Gastrocnemius medialis (tissue), 4 donors: ENCODE results near the gene E2F1. TPM values are rescaled to one million over a fixed set of nuclear protein-coding genes. Genes with fewer than 3 reads are reported as not detected.

Experiments
- ATAC-seq, 2 donors: fragments of 150-250 bp; one replicate each; pipeline ENCODE4 v1.9.1; 2016
- DNase-seq, 2 donors: peaks; one replicate each; pipeline ENCODE4 v3.0.0-alpha.2; 2019
- H3K27ac ChIP-seq, 4 donors: fragments of 200-600 bp; sonication (generic); 1 replicate in 1 of 4; 2 replicates in 3 of 4; pipeline ENCODE4 v1.5.1; 2016 to 2018; ENCODE audit warnings: mild to moderate bottlenecking in 2 of 4, moderate library complexity in 1 of 4
- H3K27me3 ChIP-seq, 3 donors: fragments of 200-600 bp; sonication (generic) in 2 of 3; 1 replicate in 1 of 3; 2 replicates in 2 of 3; pipeline versions ENCODE4 v1.5.1 to v1.6.0; 2016 to 2019; ENCODE audit warnings: mild to moderate bottlenecking in 1 of 3, moderate library complexity in 1 of 3
- H3K36me3 ChIP-seq, 2 donors: fragments of 200-600 bp; sonication (generic) in 1 of 2; one replicate each; pipeline ENCODE4 v1.5.1; 2017 to 2018
- H3K4me1 ChIP-seq, 2 donors: fragments of 200-600 bp; sonication (generic) in 1 of 2; one replicate each; pipeline ENCODE4 v1.5.1; 2016 to 2017; ENCODE audit warnings: mild to moderate bottlenecking in 2 of 2
- H3K4me3 ChIP-seq, 4 donors: fragments of 200-600 bp; sonication (generic) in 3 of 4; 1 replicate in 1 of 4; 2 replicates in 3 of 4; pipeline ENCODE4 v1.5.1; 2016 to 2019; ENCODE audit warnings: mild to moderate bottlenecking in 2 of 4
- H3K9me3 ChIP-seq, 3 donors: fragments of 200-600 bp; sonication (generic) in 2 of 3; 1 replicate in 1 of 3; 2 replicates in 2 of 3; pipeline ENCODE4 v1.5.1; 2016 to 2019
- CTCF ChIP-seq, 5 experiments: fragments of 450-650 bp in 3 of 5; fragments of 200-600 bp in 2 of 5; sonication (generic) in 2 of 5; IDR thresholded peaks in 4 of 5; conservative IDR thresholded peaks in 1 of 5; 1 replicate in 4 of 5; 2 replicates in 1 of 5; pipeline ENCODE4 v1.5.1; 2016 to 2019; ENCODE audit warnings: antibody characterized with exemption in 5 of 5, mild to moderate bottlenecking in 3 of 5, moderate library complexity in 3 of 5
- POLR2A ChIP-seq, 2 donors: fragments of 450-650 bp; IDR thresholded peaks; one replicate each; pipeline ENCODE4 v1.6.1; 2017; ENCODE audit warnings: antibody characterized with exemption in 2 of 2, mild to moderate bottlenecking in 2 of 2, moderate library complexity in 2 of 2
- in situ Hi-C, 4 donors: fragments of 200-750 bp; cut with MboI; loops; one replicate each; pipeline versions ENCODE4 v1.15.0 to v1.8.0; 2017; ENCODE audit warnings: low sequenced_read_pairs in 4 of 4
- intact Hi-C: fragments of 100-400 bp; cut with DNase I; formaldehyde crosslinking; loops from one replicate; pipeline ENCODE4 v1.15.1; 2023; ENCODE audit warnings: low total_unique reads
- total RNA-seq, 4 donors: library from RNA; depleted of rRNA; stranded (reverse); fragments of >200 nt; gene quantifications; one replicate each; pipeline versions ENCODE4 v1.1.0 to v1.2.3, GENCODE V29; 2016

E2F1 gene
- total RNA-seq, 4 donors from 2014 or later, result 1.00 to 2.0 (median 1.4) TPM; not detected in 1

GRCh38 chr20:33660035-33660684 is 26.0 kb downstream of the E2F1 start:
- Histone ChIP-seq H3K4me1 (peaks cover 7 to 15% of the 10 kb centered on the region in 2 donors), H3K36me3 (peaks cover 0 to 41% of the 10 kb centered on the region in 2 donors), H3K9me3 (no peaks in the 10 kb centered on the region), H3K27ac (no peak overlapping the region), H3K27me3 (no peaks in the 10 kb centered on the region), H3K4me3 (no peak overlapping the region)
- in situ Hi-C loops (loop anchor here in 1 of 4 donors (10.0 kb wide), 1 partner anchor 195 kb away; no protein-coding TSS in a partner anchor), intact Hi-C loops (loop anchor here (10.0 kb wide), 2 partner anchors 175 to 335 kb away; partner anchors contain the start of gene RALY)
- ATAC-seq, result no peak
- no peak for DNase-seq
- TF ChIP-seq POLR2A (IDR thresholded peaks at IDR 0.05) (no peak), CTCF (IDR thresholded peaks at IDR 0.05 in 4 of 5, conservative IDR thresholded peaks at IDR 0.05 in 1 of 5) (no peak)

- intact Hi-C loops, result loop anchor here (10.0 kb wide), 2 partner anchors 175 to 335 kb away; partner anchors contain the start of gene RALY
- peaks cover 7 to 13% of the 10 kb centered on the region in 2 donors for H3K4me1 ChIP-seq
- in situ Hi-C loops, result loop anchor here in 2 of 4 donors (10.0 kb wide), 2 partner anchors 195 to 205 kb away; no protein-coding TSS in a partner anchor
- no peak for ATAC-seq
- no peaks in the 10 kb centered on the region for H3K9me3 ChIP-seq
- H3K27ac ChIP-seq, result no peak overlapping the region
- TF ChIP-seq CTCF (IDR thresholded peaks at IDR 0.05 in 4 of 5, conservative IDR thresholded peaks at IDR 0.05 in 1 of 5) (no peak), POLR2A (IDR thresholded peaks at IDR 0.05) (no peak)
- H3K27me3 ChIP-seq, result no peaks in the 10 kb centered on the region
- no peak for DNase-seq
- H3K36me3 ChIP-seq, result peaks cover 0 to 41% of the 10 kb centered on the region in 2 donors
- no peak overlapping the region for H3K4me3 ChIP-seq
These were observed 26.7 kb downstream of the E2F1 start for GRCh38 chr20:33659341-33660034.

- intact Hi-C loops, result no loop called here
- TF ChIP-seq POLR2A (IDR thresholded peaks at IDR 0.05) (no peak), CTCF (IDR thresholded peaks at IDR 0.05 in 4 of 5, conservative IDR thresholded peaks at IDR 0.05 in 1 of 5) (no peak)
- Histone ChIP-seq H3K4me3 (no peak overlapping the region), H3K36me3 (peaks cover 0 to 41% of the 10 kb centered on the region in 2 donors), H3K27ac (no peak overlapping the region), H3K27me3 (no peaks in the 10 kb centered on the region), H3K9me3 (no peaks in the 10 kb centered on the region), H3K4me1 (peaks cover 7 to 10% of the 10 kb centered on the region in 2 donors)
- in situ Hi-C loops, result loop anchor here in 1 of 4 donors (10.0 kb wide), 1 partner anchor 204 kb away; no protein-coding TSS in a partner anchor
- DNase-seq (no peak), ATAC-seq (no peak)
These were observed 27.3 kb downstream of the E2F1 start for GRCh38 chr20:33658929-33659328.

GRCh38 chr20:33658510-33658909 is 27.7 kb downstream of the E2F1 start:
- H3K27ac ChIP-seq, result no peak overlapping the region
- in situ Hi-C loops (loop anchor here in 1 of 4 donors (10.0 kb wide), 1 partner anchor 204 kb away; no protein-coding TSS in a partner anchor), intact Hi-C loops (no loop called here)
- H3K9me3 ChIP-seq, result no peaks in the 10 kb centered on the region
- no peaks in the 10 kb centered on the region for H3K27me3 ChIP-seq
- ATAC-seq (no peak), DNase-seq (no peak)
- peaks cover 10 to 11% of the 10 kb centered on the region in 2 donors for H3K4me1 ChIP-seq
- H3K4me3 ChIP-seq, result no peak overlapping the region
- TF ChIP-seq CTCF (IDR thresholded peaks at IDR 0.05 in 4 of 5, conservative IDR thresholded peaks at IDR 0.05 in 1 of 5) (no peak), POLR2A (IDR thresholded peaks at IDR 0.05) (no peak)
- H3K36me3 ChIP-seq, result peaks cover 0 to 41% of the 10 kb centered on the region in 2 donors
